ENCODE data around the gene ANO8.

DNA sequence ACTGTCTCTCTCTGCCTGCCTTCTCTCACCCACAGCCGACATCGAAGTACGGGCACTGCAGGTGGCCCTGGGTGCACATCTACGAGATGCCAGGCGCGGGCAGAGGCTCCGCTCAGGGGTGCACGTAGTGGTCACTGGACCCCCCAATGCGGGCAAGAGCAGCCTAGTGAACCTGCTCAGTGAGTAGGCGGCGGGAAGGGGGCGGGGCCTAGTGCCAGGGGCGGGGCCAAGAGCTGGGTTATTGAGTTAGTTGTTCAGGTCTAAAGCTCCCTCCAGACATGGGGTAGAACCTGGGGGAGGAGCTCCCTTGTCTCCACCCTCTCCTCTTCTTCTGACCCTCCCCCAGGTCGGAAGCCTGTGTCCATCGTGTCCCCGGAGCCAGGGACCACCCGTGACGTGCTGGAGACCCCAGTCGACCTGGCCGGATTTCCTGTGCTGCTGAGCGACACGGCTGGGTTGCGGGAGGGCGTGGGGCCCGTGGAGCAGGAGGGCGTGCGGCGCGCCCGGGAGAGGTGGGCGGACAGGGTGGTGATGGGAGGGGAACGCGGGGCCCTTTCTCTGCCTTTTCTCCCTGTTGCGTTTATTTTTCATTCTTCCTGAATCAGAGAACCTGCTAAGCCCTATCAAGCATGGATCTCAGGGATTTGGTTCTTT, 4.6 kb upstream of the ANO8 start:
- TF ChIP-seq, protein P1, sequence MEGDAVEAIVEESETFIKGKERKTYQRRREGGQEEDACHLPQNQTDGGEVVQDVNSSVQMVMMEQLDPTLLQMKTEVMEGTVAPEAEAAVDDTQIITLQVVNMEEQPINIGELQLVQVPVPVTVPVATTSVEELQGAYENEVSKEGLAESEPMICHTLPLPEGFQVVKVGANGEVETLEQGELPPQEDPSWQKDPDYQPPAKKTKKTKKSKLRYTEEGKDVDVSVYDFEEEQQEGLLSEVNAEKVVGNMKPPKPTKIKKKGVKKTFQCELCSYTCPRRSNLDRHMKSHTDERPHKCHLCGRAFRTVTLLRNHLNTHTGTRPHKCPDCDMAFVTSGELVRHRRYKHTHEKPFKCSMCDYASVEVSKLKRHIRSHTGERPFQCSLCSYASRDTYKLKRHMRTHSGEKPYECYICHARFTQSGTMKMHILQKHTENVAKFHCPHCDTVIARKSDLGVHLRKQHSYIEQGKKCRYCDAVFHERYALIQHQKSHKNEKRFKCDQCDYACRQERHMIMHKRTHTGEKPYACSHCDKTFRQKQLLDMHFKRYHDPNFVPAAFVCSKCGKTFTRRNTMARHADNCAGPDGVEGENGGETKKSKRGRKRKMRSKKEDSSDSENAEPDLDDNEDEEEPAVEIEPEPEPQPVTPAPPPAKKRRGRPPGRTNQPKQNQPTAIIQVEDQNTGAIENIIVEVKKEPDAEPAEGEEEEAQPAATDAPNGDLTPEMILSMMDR (IDR thresholded peaks at IDR 0.05): no peak
- TF ChIP-seq POLR2A (IDR thresholded peaks at IDR 0.05): no peak
- TF ChIP-seq EP300 (IDR thresholded peaks at IDR 0.05): no peak
- TF ChIP-seq POLR2AphosphoS5 (IDR thresholded peaks at IDR 0.05): no peak

Data from upper lobe of left lung (tissue), 4 donors.